Measurements from ENCODE around the gene NBPF1. TPM values are rescaled to one million over a fixed set of nuclear protein-coding genes. Genes with fewer than 3 reads are reported as not detected.
A peak's percentile ranks its signal among the peaks of the same experiment; 100 is the strongest.
"Not testable (repeated sequence)": the region's sequence is repeated elsewhere in the genome, so short reads cannot be mapped to it uniquely, and the experiment has no call there.

The NBPF1 gene
- total and polyA plus RNA-seq, 4 donors = 7.9 to 55.0 (median 12.6) TPM

- H3K9me3 ChIP-seq (ENCODE audit: control insufficient read depth, low read length); ATAC-seq (ENCODE audit: low FRiP score); H3K27me3 ChIP-seq (ENCODE audit: control insufficient read depth in 1 of 2, insufficient read depth in 2 of 2, low read length in 1 of 2); H3K36me3 ChIP-seq (ENCODE audit: control insufficient read depth in 1 of 2, insufficient read depth in 2 of 2, low read length in 1 of 2); H3K4me3 ChIP-seq (ENCODE audit: low read length in 2 of 2); H3K4me1 ChIP-seq (ENCODE audit: control insufficient read depth in 1 of 2, insufficient read depth in 2 of 2, low read length in 2 of 2); H3K27ac ChIP-seq (ENCODE audit: low read depth in 1 of 2, low read length in 2 of 2); intact Hi-C loops (cut with DNase I); DNase-seq: not testable (repeated sequence)
- WGBS, 2 donors = 84 to 87% methylated on average over 5 of the region's 5 CpGs
Observed at GRCh38 chr1:16588081-16588480, 25.3 kb downstream of the NBPF1 start.

- H3K27me3 ChIP-seq (ENCODE audit: control insufficient read depth in 1 of 2, insufficient read depth in 2 of 2, low read length in 1 of 2); intact Hi-C loops (cut with DNase I); H3K36me3 ChIP-seq (ENCODE audit: control insufficient read depth in 1 of 2, insufficient read depth in 2 of 2, low read length in 1 of 2); H3K4me3 ChIP-seq (ENCODE audit: low read length in 2 of 2); ATAC-seq (ENCODE audit: low FRiP score); DNase-seq; H3K27ac ChIP-seq (ENCODE audit: low read depth in 1 of 2, low read length in 2 of 2); H3K9me3 ChIP-seq (ENCODE audit: control insufficient read depth, low read length); H3K4me1 ChIP-seq (ENCODE audit: control insufficient read depth in 1 of 2, insufficient read depth in 2 of 2, low read length in 2 of 2): not testable (repeated sequence)
- WGBS, 2 donors = 93 to 97% methylated on average over 4 of the region's 4 CpGs
Observed at GRCh38 chr1:16587639-16588038, 25.7 kb downstream of the NBPF1 start.

- H3K9me3 ChIP-seq (ENCODE audit: control insufficient read depth, low read length); H3K27ac ChIP-seq (ENCODE audit: low read depth in 1 of 2, low read length in 2 of 2); H3K36me3 ChIP-seq (ENCODE audit: control insufficient read depth in 1 of 2, insufficient read depth in 2 of 2, low read length in 1 of 2); H3K4me3 ChIP-seq (ENCODE audit: low read length in 2 of 2); ATAC-seq (ENCODE audit: low FRiP score); H3K27me3 ChIP-seq (ENCODE audit: control insufficient read depth in 1 of 2, insufficient read depth in 2 of 2, low read length in 1 of 2); DNase-seq; intact Hi-C loops (cut with DNase I); H3K4me1 ChIP-seq (ENCODE audit: control insufficient read depth in 1 of 2, insufficient read depth in 2 of 2, low read length in 2 of 2): not testable (repeated sequence)
- WGBS, 2 donors = no CpG with 5 or more reads among the region's 1 CpG
Observed at GRCh38 chr1:16565324-16565723, 48.0 kb downstream of the NBPF1 start.

- H3K4me3 ChIP-seq (ENCODE audit: low read length in 2 of 2); H3K9me3 ChIP-seq (ENCODE audit: control insufficient read depth, low read length); H3K27ac ChIP-seq (ENCODE audit: low read depth in 1 of 2, low read length in 2 of 2); H3K27me3 ChIP-seq (ENCODE audit: control insufficient read depth in 1 of 2, insufficient read depth in 2 of 2, low read length in 1 of 2); H3K36me3 ChIP-seq (ENCODE audit: control insufficient read depth in 1 of 2, insufficient read depth in 2 of 2, low read length in 1 of 2); DNase-seq; ATAC-seq (ENCODE audit: low FRiP score); H3K4me1 ChIP-seq (ENCODE audit: control insufficient read depth in 1 of 2, insufficient read depth in 2 of 2, low read length in 2 of 2); intact Hi-C loops (cut with DNase I): not testable (repeated sequence)
- WGBS, 2 donors = 79 to 83% methylated on average over 2 to 3 of the region's 4 CpGs
Observed at GRCh38 chr1:16561035-16561434, 52.3 kb downstream of the NBPF1 start.

- H3K9me3 ChIP-seq (ENCODE audit: control insufficient read depth, low read length); H3K36me3 ChIP-seq (ENCODE audit: control insufficient read depth in 1 of 2, insufficient read depth in 2 of 2, low read length in 1 of 2); H3K4me3 ChIP-seq (ENCODE audit: low read length in 2 of 2); ATAC-seq (ENCODE audit: low FRiP score); H3K4me1 ChIP-seq (ENCODE audit: control insufficient read depth in 1 of 2, insufficient read depth in 2 of 2, low read length in 2 of 2); H3K27ac ChIP-seq (ENCODE audit: low read depth in 1 of 2, low read length in 2 of 2); intact Hi-C loops (cut with DNase I); H3K27me3 ChIP-seq (ENCODE audit: control insufficient read depth in 1 of 2, insufficient read depth in 2 of 2, low read length in 1 of 2); DNase-seq: not testable (repeated sequence)
- WGBS, 2 donors = 51 to 55% methylated on average over 3 to 4 of the region's 6 CpGs
Observed at GRCh38 chr1:16560498-16560897, 52.9 kb downstream of the NBPF1 start.

- H3K27ac ChIP-seq (ENCODE audit: low read depth in 1 of 2, low read length in 2 of 2); DNase-seq; H3K27me3 ChIP-seq (ENCODE audit: control insufficient read depth in 1 of 2, insufficient read depth in 2 of 2, low read length in 1 of 2); H3K4me3 ChIP-seq (ENCODE audit: low read length in 2 of 2); ATAC-seq (ENCODE audit: low FRiP score); intact Hi-C loops (cut with DNase I); H3K4me1 ChIP-seq (ENCODE audit: control insufficient read depth in 1 of 2, insufficient read depth in 2 of 2, low read length in 2 of 2); H3K36me3 ChIP-seq (ENCODE audit: control insufficient read depth in 1 of 2, insufficient read depth in 2 of 2, low read length in 1 of 2); H3K9me3 ChIP-seq (ENCODE audit: control insufficient read depth, low read length): not testable (repeated sequence)
- WGBS, 2 donors = no CpG with 5 or more reads among the region's 5 CpGs
Observed at GRCh38 chr1:16559688-16560087, 53.7 kb downstream of the NBPF1 start.

- H3K36me3 ChIP-seq (ENCODE audit: control insufficient read depth in 1 of 2, insufficient read depth in 2 of 2, low read length in 1 of 2); ATAC-seq (ENCODE audit: low FRiP score); H3K9me3 ChIP-seq (ENCODE audit: control insufficient read depth, low read length); DNase-seq; H3K27ac ChIP-seq (ENCODE audit: low read depth in 1 of 2, low read length in 2 of 2); intact Hi-C loops (cut with DNase I); H3K4me1 ChIP-seq (ENCODE audit: control insufficient read depth in 1 of 2, insufficient read depth in 2 of 2, low read length in 2 of 2); H3K4me3 ChIP-seq (ENCODE audit: low read length in 2 of 2); H3K27me3 ChIP-seq (ENCODE audit: control insufficient read depth in 1 of 2, insufficient read depth in 2 of 2, low read length in 1 of 2): not testable (repeated sequence)
- 92 to 96% methylated on average over 3 of the region's 3 CpGs for WGBS, 2 donors
Observed at GRCh38 chr1:16557034-16557433, 56.3 kb downstream of the NBPF1 start.

- WGBS, 2 donors = 95 to 98% methylated on average over 9 to 10 of the region's 11 CpGs
- intact Hi-C loops (cut with DNase I); H3K27ac ChIP-seq (ENCODE audit: low read depth in 1 of 2, low read length in 2 of 2): not testable (repeated sequence)
Observed at GRCh38 chr1:16553244-16553643, 60.1 kb downstream of the NBPF1 start.

GRCh38 chr1:16550212-16550918 lies 63.0 kb downstream of the NBPF1 start:
- H3K27me3 ChIP-seq (ENCODE audit: control insufficient read depth in 1 of 2, insufficient read depth in 2 of 2, low read length in 1 of 2); H3K4me1 ChIP-seq (ENCODE audit: control insufficient read depth in 1 of 2, insufficient read depth in 2 of 2, low read length in 2 of 2); H3K4me3 ChIP-seq (ENCODE audit: low read length in 2 of 2); ATAC-seq (ENCODE audit: low FRiP score); H3K27ac ChIP-seq (ENCODE audit: low read depth in 1 of 2, low read length in 2 of 2); DNase-seq; H3K9me3 ChIP-seq (ENCODE audit: control insufficient read depth, low read length); intact Hi-C loops (cut with DNase I); H3K36me3 ChIP-seq (ENCODE audit: control insufficient read depth in 1 of 2, insufficient read depth in 2 of 2, low read length in 1 of 2): not testable (repeated sequence)
- WGBS, 2 donors = 73 to 77% methylated on average over 1 of the region's 1 CpG

More at GRCh38 chr1:16553244-16553643, 60.1 kb downstream of the NBPF1 start:
- not testable (repeated sequence) for H3K4me3 ChIP-seq (ENCODE audit: low read length in 2 of 2); H3K36me3 ChIP-seq (ENCODE audit: control insufficient read depth in 1 of 2, insufficient read depth in 2 of 2, low read length in 1 of 2); DNase-seq; H3K9me3 ChIP-seq (ENCODE audit: control insufficient read depth, low read length); H3K27me3 ChIP-seq (ENCODE audit: control insufficient read depth in 1 of 2, insufficient read depth in 2 of 2, low read length in 1 of 2); H3K4me1 ChIP-seq (ENCODE audit: control insufficient read depth in 1 of 2, insufficient read depth in 2 of 2, low read length in 2 of 2)
- ATAC-seq (ENCODE audit: low FRiP score) = peak; percentile 57

All from aorta (tissue), 5 donors.